ENCODE data around the gene RIPK1.
"Not testable (repeated sequence)": the region's sequence is repeated elsewhere in the genome, so short reads cannot be mapped to it uniquely, and the experiment has no call there.

Gene RIPK1

DNA sequence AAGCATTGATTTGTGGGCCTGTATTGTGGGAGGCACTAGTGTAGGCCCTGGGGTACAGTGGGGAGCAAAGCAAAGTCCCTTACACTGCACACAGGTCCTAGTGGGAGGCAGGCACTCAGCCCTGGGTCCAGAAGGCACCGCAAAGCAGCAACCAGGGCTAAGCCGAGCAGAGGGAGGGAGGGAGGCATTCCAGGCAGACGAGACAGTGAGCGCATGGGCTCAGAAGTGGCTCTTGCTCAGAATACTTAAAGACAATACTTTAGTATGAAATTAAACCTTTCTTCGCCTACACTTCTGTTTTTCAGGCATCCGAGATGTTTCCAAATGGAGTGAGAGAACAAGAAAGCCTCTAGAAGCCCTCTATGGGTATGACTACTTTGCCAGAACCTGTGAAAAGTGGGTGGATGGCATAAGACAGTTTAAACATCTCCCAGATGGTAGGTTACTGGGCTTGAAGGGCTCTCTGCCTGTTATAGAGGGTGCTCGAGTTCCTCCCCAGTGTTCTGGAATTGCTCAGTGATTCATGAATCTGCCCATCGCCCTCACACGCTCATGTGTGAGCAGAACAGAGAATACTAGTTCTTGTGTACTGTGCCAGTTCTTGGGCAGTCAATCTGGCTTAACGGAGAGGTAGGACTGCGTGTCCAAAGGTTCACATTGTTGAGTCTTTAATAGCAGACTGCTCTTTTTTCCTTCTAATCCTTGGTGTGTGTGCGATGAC lies 68.9 kb downstream of the RIPK1 start:
- no peak for DNase-seq

DNA sequence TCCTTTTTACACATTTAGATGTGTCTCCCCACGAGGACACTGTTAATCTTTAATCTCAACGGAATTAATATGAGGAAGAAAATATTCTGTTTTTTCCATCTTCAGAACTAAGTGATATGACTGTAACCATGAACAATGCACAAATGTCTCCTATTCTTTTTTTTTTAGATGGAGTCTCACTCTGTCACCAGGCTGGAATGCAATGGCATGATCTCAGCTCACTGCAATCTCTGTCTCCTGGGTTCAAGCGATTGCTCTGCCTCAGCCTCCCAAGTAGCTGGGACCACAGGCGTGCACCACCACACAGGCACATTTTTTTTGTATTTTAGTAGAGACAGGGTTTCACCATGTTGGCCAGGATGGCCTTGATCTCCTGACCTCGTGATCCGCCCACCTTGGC lies 69.6 kb downstream of the RIPK1 start:
- not testable (repeated sequence) for DNase-seq

DNA sequence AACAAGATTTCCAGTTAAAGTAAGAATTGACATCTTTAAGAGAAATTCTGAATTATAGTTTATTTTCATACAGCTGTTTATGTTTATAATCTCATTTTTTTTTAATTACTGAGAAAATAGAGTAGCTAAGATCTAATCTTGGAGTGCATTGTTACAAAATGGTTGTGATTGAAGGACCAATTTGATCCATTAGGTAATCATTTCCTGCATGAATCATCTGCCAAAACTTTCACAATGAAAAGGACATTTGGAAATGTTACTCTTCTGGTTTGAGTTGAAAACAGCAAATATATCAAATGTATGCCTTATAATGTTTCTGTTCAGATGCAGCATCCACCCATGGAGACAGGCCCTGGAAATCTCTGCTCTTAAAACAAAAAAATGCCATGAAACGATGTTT lies 70.0 kb downstream of the RIPK1 start:
- no peak for DNase-seq

DNA sequence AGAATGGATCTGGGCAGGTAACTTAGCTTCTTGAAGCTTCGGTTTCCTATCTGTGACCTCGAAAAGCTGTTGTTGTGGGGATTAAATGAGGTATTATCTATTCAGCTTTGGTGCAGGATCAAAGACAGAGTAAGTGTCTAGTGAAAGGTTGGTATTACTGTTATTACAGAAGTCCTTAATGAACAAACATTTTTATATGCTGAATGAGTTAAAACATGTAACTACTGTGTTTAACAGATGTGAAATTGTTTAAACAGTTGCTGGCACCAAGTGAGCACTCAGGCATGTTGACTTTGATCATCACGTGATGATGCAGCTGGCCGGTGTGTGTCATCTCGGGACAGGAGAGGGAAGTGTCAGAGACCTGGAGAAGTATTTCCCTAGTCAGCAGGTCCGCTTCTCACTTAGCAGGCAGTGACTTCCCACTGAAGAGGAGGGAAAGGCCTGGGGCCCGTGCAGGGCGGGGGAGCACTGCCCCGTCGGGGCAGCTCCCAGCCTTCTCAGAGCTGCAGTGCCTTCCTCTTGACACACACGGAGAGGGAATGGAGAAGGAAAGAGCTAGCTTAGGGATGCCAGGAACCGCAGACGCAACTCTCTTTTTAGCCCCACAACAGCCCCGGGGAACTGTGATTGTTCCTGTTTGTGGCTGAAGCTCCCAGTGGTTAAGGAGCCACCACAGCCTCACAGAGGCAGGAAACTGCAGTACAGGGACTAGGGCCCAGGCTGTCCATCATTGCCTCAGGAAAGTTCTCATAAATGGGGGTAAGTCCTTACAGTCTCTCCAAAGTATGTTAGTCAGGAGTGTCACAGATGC lies 71.0 kb downstream of the RIPK1 start:
- no peak for DNase-seq

DNA sequence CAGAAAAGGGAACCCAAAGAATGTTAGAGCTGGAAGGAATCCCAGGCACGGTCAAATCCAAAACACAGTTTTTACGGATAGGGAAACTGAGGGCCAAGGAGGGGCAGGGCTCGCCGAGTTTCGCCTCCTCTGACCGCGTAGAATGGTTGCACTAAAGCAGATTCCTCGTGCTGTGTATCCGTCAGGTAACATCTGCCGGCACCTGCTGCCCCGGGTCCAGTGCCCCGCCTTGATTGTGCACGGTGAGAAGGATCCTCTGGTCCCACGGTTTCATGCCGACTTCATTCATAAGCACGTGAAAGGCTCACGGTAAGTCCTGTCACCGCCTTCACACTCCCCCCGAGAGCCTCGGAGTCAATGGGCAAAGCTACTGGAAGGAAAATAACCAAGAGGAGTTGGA lies 71.9 kb downstream of the RIPK1 start:
- no peak for DNase-seq

DNA sequence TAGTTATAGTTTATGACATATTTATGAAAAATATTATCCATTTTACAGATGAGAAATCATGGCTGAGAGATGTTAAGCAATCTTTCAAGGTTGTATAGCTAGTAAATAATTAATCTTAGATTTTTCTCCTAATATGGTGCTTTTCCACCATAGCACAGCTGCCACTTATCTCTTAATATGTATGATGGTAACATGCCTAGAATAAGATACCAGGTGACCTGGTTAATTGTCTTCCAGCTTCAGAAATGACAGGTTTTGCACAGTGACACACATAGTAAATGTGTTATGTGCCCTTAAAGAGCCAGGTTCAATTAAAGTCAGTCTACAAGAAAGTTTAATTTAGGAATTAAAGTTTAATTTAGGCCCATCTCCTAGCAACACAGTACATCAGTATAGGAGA lies 74.2 kb downstream of the RIPK1 start:
- no peak for DNase-seq

DNA sequence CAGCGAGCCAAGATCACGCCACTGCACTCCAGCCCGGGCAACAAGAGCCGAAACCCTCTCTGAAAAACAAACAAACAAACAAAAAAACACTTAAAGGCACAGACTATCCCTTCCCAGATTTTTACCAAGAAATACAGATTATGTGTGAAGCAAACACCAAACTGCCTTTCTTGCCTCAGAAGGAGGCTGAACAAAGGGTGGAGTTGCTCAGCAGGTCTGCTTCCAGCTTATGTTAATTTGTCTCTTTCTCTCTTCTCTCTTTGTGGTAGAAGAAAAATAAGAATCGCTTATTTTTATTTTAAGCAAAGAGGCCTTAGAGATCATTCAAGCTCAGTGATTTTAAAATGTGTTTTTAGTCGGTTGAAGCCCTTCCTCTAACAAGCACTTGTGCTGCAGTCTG lies 74.9 kb downstream of the RIPK1 start:
- no peak for DNase-seq

DNA sequence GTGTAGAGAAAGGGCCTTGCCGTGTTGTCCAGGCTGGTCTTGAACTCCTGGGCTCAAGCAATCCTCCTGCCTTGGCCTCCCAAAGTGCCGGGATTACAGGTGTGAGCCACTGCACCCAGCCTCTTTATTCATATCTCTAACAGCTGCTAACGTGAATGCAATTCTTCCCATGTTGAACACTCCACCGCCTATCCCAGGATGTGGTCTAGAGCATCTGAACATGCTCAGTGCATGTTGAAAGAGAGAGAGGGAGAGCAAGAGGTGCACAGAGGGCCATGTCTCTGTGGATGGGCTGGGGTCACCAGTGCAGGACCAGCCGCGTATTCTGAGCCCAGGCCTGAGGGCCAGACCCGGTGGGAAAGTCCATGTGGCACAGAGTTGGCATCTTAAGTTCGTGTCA lies 76.3 kb downstream of the RIPK1 start:
- no peak for DNase-seq

DNA sequence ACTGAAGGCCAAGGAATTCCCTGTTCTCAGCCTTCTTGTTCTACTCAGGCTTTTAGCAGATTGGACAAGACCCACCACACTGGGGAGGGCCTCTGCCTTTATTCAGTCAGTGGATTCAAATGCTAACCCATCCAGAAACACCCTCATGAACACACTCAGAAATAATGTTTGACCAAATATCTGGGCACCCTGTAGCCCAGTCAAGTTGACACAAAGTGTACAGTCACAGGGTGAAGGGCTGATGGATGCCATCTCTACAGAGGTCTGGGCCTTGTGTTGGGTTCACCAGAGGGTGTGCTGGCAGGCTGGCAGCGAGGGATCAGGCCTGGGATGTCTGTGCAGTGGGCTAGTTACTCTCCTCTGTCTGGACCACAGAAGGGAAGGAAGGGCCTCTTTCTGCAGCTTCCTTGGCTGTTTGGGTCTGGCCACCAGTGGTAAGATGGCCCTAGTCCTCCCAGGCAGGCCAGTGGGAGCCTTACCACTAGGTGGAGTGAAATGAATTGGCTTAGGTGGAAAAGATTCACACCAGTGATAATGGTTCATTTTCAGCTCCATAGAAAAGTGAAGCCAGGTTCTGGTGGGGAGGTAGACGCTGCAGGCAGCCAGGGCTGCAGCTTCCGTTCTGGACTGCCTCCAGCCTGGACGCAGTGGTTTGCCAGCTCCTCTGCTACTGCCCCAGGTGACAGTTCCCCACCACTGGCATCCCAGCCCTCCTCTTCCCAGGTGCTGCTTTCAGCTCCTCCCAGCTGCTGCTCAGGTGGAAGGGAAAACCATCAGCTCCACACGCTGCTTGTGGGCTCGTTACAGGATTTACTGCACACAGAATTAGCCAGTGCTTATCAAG lies 79.8 kb downstream of the RIPK1 start:
- DNase-seq = no peak

DNA sequence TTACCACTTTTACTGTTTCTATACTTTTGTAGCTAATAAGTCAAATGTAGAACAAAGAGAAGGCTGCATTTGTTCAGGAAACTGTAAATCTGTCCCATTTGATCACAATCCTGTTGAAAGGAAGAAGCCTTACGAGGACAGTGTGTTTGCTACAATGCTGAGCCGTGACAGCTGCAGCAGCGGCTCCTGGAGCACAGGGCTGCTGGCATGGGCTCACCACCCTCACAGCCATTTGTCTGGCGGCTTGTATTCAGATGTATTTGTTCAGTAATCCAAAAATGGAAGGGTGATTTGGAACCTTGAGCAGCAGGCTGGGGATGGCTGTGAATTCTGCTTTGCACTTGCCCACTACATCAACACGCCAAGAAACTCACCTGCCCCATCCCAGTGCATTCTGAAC lies 83.4 kb downstream of the RIPK1 start:
- DNase-seq = no peak

DNA sequence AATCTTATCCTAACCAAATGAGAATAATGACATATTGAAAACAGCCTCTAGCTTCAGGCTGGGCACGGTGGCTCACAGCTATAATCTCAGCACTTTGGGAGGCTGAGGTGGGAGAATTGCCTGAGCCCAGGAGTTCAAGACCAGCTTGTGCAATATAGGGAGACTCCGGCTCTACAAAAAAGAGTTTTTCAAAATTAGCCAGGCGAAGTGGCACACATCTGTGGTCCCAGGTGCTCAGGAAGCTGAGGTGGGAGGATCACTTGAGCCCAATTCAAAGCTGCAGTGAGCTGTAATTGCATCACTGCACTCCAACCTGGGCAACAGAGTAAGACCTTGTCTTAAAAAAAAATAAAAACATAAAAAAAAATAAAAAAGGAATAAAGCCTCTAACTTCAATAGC lies 84.4 kb downstream of the RIPK1 start:
- no peak for DNase-seq

DNA sequence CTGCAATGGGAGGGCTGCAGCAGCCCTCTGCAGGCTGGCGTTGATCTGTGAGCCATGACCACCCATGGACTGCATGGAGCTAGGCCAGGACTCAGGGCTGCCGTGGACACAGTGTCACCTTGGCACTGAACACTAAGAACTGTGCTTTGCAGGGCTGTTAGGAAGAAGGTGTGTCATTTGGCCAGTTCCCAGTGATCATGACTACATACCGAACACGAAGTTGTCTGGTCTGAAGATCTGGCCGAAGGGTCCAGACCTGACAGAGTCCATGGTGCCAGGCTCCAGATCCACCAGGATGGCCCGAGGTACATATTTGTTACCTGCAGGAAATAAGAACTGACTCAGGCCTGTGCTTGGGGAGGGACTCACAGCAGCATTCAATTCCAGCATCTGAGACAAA lies 87.1 kb downstream of the RIPK1 start:
- DNase-seq = not testable (repeated sequence)

DNA sequence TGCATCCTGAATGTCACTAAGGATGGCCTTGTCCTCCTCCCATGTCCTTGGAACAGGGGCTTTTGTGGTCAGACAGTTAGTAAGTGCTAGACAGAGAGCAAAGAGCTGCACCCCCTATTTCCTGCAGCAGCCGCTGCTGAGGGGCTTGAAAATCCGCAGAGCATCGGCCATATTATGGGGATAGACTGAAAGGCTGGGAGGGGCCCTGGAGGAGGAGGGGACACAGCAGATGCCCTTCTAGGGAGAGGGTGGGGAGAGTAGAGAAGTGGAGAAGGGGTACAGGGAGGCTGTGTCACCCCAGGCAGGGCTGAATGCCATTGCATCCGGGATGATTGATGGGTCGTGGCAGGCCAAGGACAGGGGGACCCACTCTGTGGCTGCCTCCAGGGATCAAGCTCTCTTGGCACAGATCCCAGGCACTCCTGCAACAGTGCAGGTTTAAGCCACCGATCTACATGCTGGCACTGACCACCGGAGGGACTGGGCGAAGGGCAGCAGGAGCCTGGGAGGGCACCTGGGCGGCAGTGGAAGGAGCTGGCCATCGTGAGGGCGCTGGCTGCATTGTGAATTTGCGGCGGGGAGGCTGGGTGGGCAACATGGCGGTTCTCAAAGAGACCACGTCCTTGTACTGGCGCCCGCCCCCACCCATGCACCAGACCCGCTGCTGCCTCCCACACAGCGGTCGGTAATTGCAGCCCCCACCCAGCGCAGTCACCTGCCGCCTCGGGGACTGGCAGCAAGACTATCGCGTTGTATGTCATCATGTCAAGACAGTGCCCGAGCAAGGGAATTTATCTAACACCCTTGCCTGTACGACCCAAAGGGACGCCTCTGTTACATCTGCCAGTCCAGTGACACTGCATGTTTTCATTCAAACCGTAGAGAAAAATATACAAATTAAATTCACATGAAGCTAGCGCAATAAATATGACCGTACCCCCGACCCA lies 88.2 kb downstream of the RIPK1 start:
- not testable (repeated sequence) for DNase-seq

DNA sequence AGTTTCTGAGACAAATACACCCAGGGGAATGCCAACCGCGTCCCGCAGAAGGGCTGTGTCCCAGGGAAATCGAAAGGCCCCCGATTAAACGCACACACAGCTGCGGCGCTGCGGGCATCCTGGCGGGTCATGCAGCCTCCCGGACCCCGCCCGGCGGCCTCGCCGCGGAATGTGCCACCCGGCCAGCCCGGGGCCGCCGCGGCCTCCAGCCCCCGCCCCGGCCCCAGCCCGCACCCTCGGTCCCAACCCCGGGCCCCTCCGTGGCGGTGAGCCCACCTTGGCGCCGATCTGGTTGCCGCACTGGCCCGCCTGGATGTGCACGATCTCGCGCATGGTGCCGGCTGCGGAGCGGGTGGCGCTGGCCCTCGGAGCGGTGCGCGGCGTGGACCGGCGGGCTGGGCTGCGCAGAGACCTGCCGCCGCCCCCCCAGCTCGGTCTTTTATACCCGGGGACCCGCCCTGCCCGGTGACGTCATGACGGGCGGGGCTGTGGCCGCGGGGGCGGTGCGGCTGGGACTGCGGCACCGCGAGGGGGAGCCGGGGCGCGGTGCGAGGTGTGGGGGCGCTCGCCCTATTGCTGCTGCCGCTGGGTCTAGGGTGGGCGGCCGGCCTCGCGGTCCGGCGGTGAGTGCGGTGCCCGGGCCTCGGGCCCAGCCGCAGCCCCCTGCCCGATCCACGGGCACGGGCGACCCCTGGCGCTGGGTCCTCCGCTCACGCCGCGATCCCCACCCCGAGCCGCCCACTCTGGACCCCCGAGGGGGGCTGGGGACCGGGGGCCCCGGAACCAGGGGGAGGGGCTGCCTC lies 89.0 kb downstream of the RIPK1 start, which contains the start of gene TUBB2A:
Gene TUBB2A, minus strand, starts transcription at position 414 of the 803 bp plus-strand sequence. Its CDS starts 81 bp downstream, at position 333.
- peak; percentile 20 for DNase-seq

DNA sequence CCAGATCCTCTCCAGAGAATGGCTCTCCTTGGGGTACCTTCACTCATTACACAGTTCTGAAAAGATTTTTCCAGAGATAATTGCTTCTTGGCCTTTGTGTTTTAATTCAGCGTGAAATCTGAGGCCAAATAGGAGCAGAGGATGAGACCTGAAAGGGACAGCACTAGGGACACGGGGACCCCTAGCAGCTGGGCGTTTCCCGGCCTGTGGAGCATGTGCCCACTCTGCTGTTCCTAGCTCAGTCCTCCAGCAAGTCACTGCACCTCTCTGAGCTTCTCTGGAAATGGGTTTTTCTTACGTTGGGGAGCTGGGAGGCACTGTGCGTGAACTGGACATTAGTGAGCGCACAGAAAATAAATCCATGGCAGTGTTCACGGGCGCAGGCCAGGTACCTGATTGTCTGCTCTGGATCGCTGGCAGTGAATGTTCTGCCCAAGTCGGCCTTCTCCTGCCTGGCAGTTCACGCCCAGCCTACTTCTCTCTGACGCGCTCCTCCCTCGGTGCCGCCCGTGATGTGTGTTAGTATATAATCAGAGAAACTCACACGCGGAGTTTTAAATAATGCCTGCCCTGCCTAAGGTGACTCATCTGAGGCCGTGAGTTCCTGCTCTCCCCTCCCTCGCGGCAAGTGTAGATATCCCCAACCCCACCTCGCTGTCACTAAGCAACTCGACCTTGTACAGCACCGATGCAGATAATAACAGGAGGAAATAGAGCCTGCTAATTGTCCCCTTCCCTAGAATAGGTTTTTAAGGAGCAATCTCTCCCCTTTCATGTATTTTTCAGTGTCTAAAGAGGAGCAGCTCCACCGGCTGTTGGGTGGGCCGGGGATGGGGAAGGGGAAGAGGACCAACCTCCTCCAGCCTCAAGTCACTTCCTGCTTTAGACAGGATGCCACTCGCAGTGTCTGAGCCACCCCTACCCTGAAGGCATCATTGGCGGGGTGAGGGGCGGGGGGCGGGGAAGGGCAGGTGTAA lies 91.8 kb downstream of the RIPK1 start:
- no peak for DNase-seq

DNA sequence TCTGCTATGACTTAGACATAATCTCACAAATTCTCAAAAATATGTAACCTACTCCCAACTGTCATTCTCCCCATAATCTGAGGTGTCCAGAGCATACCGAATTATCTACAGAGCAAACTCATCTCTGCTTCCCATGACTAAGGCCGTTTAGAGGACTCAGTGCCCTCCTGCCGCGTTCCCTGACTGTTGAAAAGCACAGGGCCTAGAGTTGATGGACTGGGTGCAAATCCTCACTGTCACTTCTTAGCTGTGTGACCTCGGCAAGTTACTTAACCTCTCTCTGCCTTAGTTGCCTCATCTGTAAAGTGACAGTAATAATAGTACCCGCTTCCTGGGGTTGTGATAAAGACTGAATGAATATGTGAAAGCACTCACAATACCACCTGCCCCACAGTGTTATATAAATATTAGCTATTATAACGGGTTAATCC lies 93.8 kb downstream of the RIPK1 start:
- DNase-seq = no peak

DNA sequence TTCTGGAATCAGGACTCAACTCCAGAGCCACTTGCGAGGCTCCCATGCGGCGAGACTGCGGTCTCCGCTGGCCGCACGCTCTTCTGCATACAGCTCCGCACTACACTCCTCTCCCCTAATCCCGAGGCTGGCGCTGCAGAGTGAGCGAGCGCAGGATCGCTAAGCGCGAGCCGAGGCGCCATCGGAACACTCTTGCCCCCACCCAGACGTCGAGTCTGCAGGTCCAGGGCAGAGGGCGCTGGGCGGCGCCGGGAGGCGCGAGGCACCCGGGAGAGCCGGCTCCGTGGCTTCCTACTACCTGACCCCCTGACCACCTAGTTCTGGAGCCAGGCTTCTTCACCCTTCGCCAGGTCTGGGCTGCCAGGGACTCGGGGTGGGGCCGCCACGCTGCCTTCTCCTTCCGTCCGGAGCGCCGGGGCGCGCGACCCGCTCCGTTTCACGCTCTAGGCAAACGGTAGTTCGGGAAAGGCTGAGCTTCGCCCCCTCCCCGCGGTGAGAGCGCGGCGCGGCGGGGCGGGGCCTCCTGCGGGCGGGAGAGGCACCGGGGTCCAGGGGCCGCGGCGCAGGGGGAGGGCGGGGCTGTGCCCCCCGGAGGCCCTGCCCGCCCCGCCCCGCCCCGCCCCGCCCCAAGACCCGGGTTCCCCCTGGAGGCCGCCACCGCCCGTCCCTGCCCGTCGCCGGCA lies 94.4 kb downstream of the RIPK1 start:
- peak; percentile 32 for DNase-seq

DNA sequence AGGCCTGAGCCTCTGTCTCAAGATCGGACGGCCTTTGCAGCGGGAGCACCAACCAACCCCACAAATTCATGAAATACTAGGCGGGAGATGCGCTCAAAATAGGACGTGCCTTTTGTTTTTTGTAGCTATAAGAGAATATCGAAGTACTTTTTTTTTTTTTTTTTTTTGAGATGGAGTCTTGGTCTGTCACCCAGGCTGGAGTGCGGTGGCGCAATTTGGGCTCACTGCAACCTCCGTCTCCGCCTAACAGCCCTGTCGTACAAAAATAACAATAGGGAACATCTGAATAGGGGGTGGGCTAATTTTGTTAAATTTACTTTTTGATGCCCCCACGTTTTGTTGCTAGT lies 94.9 kb downstream of the RIPK1 start:
- DNase-seq = no peak

DNA sequence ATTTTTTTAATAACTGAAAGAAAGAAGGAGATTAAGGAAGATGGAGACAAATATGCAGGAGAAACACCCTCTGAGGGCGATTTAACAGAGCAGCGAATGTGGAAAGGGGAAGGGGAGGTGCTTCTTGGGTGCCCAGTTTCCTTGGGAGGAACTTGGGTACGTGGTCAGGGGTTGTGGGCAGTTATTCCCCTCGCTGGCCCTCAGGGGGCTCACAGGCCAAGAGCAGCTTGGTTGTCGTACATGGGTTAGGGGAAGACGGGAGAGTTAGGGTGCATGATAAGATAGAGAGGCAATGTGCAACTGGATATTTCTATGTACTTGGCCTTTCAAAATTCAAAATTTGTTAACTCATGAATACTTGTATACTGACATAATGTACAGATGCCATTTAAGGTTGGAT lies 96.1 kb downstream of the RIPK1 start:
- DNase-seq = no peak
